ENCODE results near the gene CEP72. TPM values are rescaled to one million over a fixed set of nuclear protein-coding genes. Genes with fewer than 3 reads are reported as not detected.

Gene CEP72
- total RNA-seq, 6 experiments from 2014 or later: 2.9 to 5.0 (median 4.0) TPM

Other genes starting within 250 kb of the CEP72 start
- gene EXOC3, start 169.2 kb upstream of the CEP72 start, total RNA-seq (2021; fragmentation: NEBNext Ultra II Directional; extraction: Animal tissue kit (Norgen Biotek cat#: 25700)): 10 to 100 TPM; 46.8 to 54.1 (median 50.3) TPM
- under 1 TPM; 0.63 to 1.00 (median 0.74) TPM for gene SLC9A3, start 87.9 kb upstream of the CEP72 start, total RNA-seq (2021; fragmentation: NEBNext Ultra II Directional; extraction: Animal tissue kit (Norgen Biotek cat#: 25700))
- under 1 TPM; 0.19 to 0.43 (median 0.30) TPM for gene TPPP, start 81.0 kb downstream of the CEP72 start, total RNA-seq (2021; fragmentation: NEBNext Ultra II Directional; extraction: Animal tissue kit (Norgen Biotek cat#: 25700))
- gene ZDHHC11B, start 172.4 kb downstream of the CEP72 start, total RNA-seq (2021; fragmentation: NEBNext Ultra II Directional; extraction: Animal tissue kit (Norgen Biotek cat#: 25700)): under 1 TPM in 2 of 6 experiments, not detected in 4; 0.17 to 0.19 TPM
- 1 to 10 TPM; 1.3 to 4.2 (median 1.8) TPM for gene ZDHHC11, start 238.6 kb downstream of the CEP72 start, total RNA-seq (2021; fragmentation: NEBNext Ultra II Directional; extraction: Animal tissue kit (Norgen Biotek cat#: 25700))

All from HFFc6 (cell line).